Measurements from ENCODE around the gene KRT6C.
"Not testable (repeated sequence)": the region's sequence is repeated elsewhere in the genome, so short reads cannot be mapped to it uniquely, and the experiment has no call there.

The KRT6C gene

GRCh38 chr12:52506858-52507715 lies 33.5 kb upstream of the KRT6C start:
- ChIA-PET POLR2A (no interaction called here), CTCF (interaction anchor here (0.6 to 1.9 kb wide), 25 partner anchors 9 to 511 kb away, joined by 3 to 14 read pairs (median 4); partner anchors contain the start of gene KRT5)
- H3K9me3 ChIP-seq (ENCODE audit: control insufficient read depth, insufficient read depth, low read depth, low read length) = peaks cover 2% of the 10 kb centered on the region; the same call in 1 of the 2 replicates
- no peak overlapping the region for H3K4me3 ChIP-seq (ENCODE audit: low read depth, low read length)
- no peaks in the 10 kb centered on the region for H3K36me3 ChIP-seq (ENCODE audit: control insufficient read depth in 2 of 2, insufficient read depth in 1 of 2, low read length in 2 of 2)
- TF ChIP-seq ZNF654 (tag by site-specific recombination; IDR thresholded peaks at IDR 0.05; ENCODE audit: low read depth) (peak; percentile 12; the same call in 1 of the 2 replicates), ZNF157 (tag by site-specific recombination; IDR thresholded peaks at IDR 0.05) (no peak), ZNF501 (tag by site-specific recombination; IDR thresholded peaks at IDR 0.05) (no peak), ZNF776 (tag by site-specific recombination; IDR thresholded peaks at IDR 0.05; ENCODE audit: borderline replicate concordance) (no peak), ZNF23 (tag by site-specific recombination; IDR thresholded peaks at IDR 0.05; ENCODE audit: borderline replicate concordance) (no peak), ZNF391 (tag by site-specific recombination; IDR thresholded peaks at IDR 0.05; ENCODE audit: borderline replicate concordance, low read depth) (no peak), ZNF660 (tag by site-specific recombination; IDR thresholded peaks at IDR 0.05) (peak; percentile 83; the same call in 1 of the 2 replicates)
- no peak overlapping the region for H3K27ac ChIP-seq (ENCODE audit: extremely low read depth, low read depth, low read length)
- no peaks in the 10 kb centered on the region for H3K4me1 ChIP-seq (ENCODE audit: control insufficient read depth, insufficient read depth, low read length)

- Histone ChIP-seq H3K36me3 (ENCODE audit: control insufficient read depth in 2 of 2, insufficient read depth in 1 of 2, low read length in 2 of 2) (no peaks in the 10 kb centered on the region), H3K4me1 (ENCODE audit: control insufficient read depth, insufficient read depth, low read length) (no peaks in the 10 kb centered on the region; the same call in 1 of the 2 replicates), H3K27ac (ENCODE audit: extremely low read depth, low read depth, low read length) (no peak overlapping the region), H3K4me3 (ENCODE audit: low read depth, low read length) (no peak overlapping the region), H3K9me3 (ENCODE audit: control insufficient read depth, insufficient read depth, low read depth, low read length) (no peaks in the 10 kb centered on the region)
- TF ChIP-seq ZNF571 (tag by site-specific recombination; IDR thresholded peaks at IDR 0.05) (no peak), ZNF660 (tag by site-specific recombination; IDR thresholded peaks at IDR 0.05) (no peak), ZNF701 (tag by site-specific recombination; IDR thresholded peaks at IDR 0.05) (no peak), TRIM28 (IDR thresholded peaks at IDR 0.05; ENCODE audit: borderline replicate concordance, low read length) (no peak)
- ChIA-PET POLR2A (no interaction called here), CTCF (interaction anchor here (0.5 kb wide), 1 partner anchor 363 kb away, joined by 4 read pairs; no protein-coding TSS in a partner anchor)
Measured at GRCh38 chr12:52502877-52503276, 29.3 kb upstream of the KRT6C start.

- no peak overlapping the region for H3K27ac ChIP-seq (ENCODE audit: extremely low read depth, low read depth, low read length)
- ChIA-PET CTCF (interaction anchor here (1.0 kb wide), 2 partner anchors 107 to 345 kb away, joined by 3 read pairs; no protein-coding TSS in a partner anchor), POLR2A (no interaction called here)
- H3K9me3 ChIP-seq (ENCODE audit: control insufficient read depth, insufficient read depth, low read depth, low read length) = no peaks in the 10 kb centered on the region
- H3K36me3 ChIP-seq (ENCODE audit: control insufficient read depth in 2 of 2, insufficient read depth in 1 of 2, low read length in 2 of 2) = no peaks in the 10 kb centered on the region
- H3K4me3 ChIP-seq (ENCODE audit: low read depth, low read length) = no peak overlapping the region
- TF ChIP-seq ZNF157 (tag by site-specific recombination; IDR thresholded peaks at IDR 0.05) (no peak), ZFHX2 (tag by site-specific recombination; conservative IDR thresholded peaks at IDR 0.05) (peak; percentile 75), EGR2 (tag by site-specific recombination; IDR thresholded peaks at IDR 0.05; ENCODE audit: low read depth) (peak; percentile 49), ATF2 (tag by site-specific recombination; IDR thresholded peaks at IDR 0.05; ENCODE audit: low read depth) (no peak), TCF7L2 (IDR thresholded peaks at IDR 0.05; ENCODE audit: borderline replicate concordance, low read depth, low read length) (no peak), ZBTB26 (tag by site-specific recombination; optimal IDR thresholded peaks at IDR 0.05) (no peak), ZNF394 (tag by site-specific recombination; IDR thresholded peaks at IDR 0.05; ENCODE audit: borderline replicate concordance) (no peak)
- no peaks in the 10 kb centered on the region; the same call in 1 of the 2 replicates for H3K4me1 ChIP-seq (ENCODE audit: control insufficient read depth, insufficient read depth, low read length)
Measured at GRCh38 chr12:52501490-52501889, 27.9 kb upstream of the KRT6C start.

GRCh38 chr12:52500574-52500973 lies 27.0 kb upstream of the KRT6C start:
- CTCF ChIA-PET = interaction anchor here (0.6 to 1.0 kb wide), 2 partner anchors 106 to 348 kb away, joined by 3 to 6 read pairs; no protein-coding TSS in a partner anchor
- H3K4me3 ChIP-seq (ENCODE audit: low read depth, low read length); H3K9me3 ChIP-seq (ENCODE audit: control insufficient read depth, insufficient read depth, low read depth, low read length); H3K27ac ChIP-seq (ENCODE audit: extremely low read depth, low read depth, low read length); H3K4me1 ChIP-seq (ENCODE audit: control insufficient read depth, insufficient read depth, low read length); POLR2A ChIA-PET; H3K36me3 ChIP-seq (ENCODE audit: control insufficient read depth in 2 of 2, insufficient read depth in 1 of 2, low read length in 2 of 2): not testable (repeated sequence)

All from HEK293 (cell line).